PC-3 (cell line): ENCODE measurements around the gene SLC31A2. TPM values are rescaled to one million over a fixed set of nuclear protein-coding genes. Genes with fewer than 3 reads are reported as not detected.

Experiments
- ATAC-seq: fragments of 200-7000 bp; cut with Tn5 transposase; 2 replicates; pipeline ENCODE4 v1.9.1; 2020; ENCODE audit warnings: mild to moderate bottlenecking, moderate library complexity
- BruUV-seq: library from RNA; stranded (reverse); fragments of 400-500 nt; replicated peaks from 2 replicates; lab custom pipeline; 2021; lab: Mats Ljungman, UMichigan
- CTCF ChIA-PET: fragments of 300-600 bp; sonication (Branson Sonifier 250); formaldehyde crosslinking; loops from one replicate; lab custom pipeline; 2022; ENCODE audit warnings: antibody characterized with exemption; lab: Charles Lee
- POLR2A ChIA-PET: fragments of 300-600 bp; sonication (Branson Sonifier 250); formaldehyde crosslinking; loops from one replicate; lab custom pipeline; 2022; ENCODE audit warnings: antibody characterized with exemption; ENCODE audit not compliant: unreplicated experiment; lab: Charles Lee
- DNase-seq: peaks from one replicate; pipeline ENCODE4 v3.0.0-alpha.2; 2015
- H2AFZ ChIP-seq: fragments of 300-600 bp; sonication (generic); 2 replicates; pipeline ENCODE4 v1.6.0; 2016; ENCODE audit warnings: antibody characterized with exemption, low read length
- H3F3A ChIP-seq: fragments of 300-600 bp; sonication (generic); one replicate; pipeline ENCODE4 v1.6.0; 2017; ENCODE audit warnings: antibody characterized with exemption, low read length, control low read depth, mild to moderate bottlenecking; ENCODE audit not compliant: unreplicated experiment
- H3K27ac ChIP-seq: fragments of 300-600 bp; sonication (generic); 2 replicates; pipeline ENCODE4 v1.5.1; 2016; ENCODE audit warnings: mild to moderate bottlenecking, low read length
- H3K27me3 ChIP-seq: fragments of 300-600 bp; sonication (generic); 2 replicates; pipeline ENCODE4 v1.6.1; 2016; ENCODE audit warnings: low read length, mixed read lengths
- H3K36me3 ChIP-seq: fragments of 300-600 bp; sonication (generic); 2 replicates; pipeline ENCODE4 v1.6.1; 2016; ENCODE audit warnings: low read depth, mixed run types, low read length, mixed read lengths
- H3K4me1 ChIP-seq: fragments of 300-600 bp; sonication (generic); 2 replicates; pipeline ENCODE4 v1.5.1; 2016; ENCODE audit warnings: low read length; ENCODE audit not compliant: insufficient read depth
- H3K4me2 ChIP-seq: fragments of 300-600 bp; sonication (generic); 2 replicates; pipeline ENCODE4 v1.6.0; 2016; ENCODE audit warnings: low read length
- H3K4me3 ChIP-seq: fragments of 300-600 bp; sonication (generic); 2 replicates; pipeline ENCODE4 v1.5.1; 2016; ENCODE audit warnings: mild to moderate bottlenecking, low read length, mixed read lengths
- H3K79me2 ChIP-seq: fragments of 300-600 bp; sonication (generic); 2 replicates; pipeline ENCODE4 v1.6.1; 2017; ENCODE audit warnings: low read length, mixed read lengths
- H3K9ac ChIP-seq: fragments of 300-600 bp; sonication (generic); 2 replicates; pipeline ENCODE4 v1.6.0; 2016; ENCODE audit warnings: mild to moderate bottlenecking, low read length
- H3K9me2 ChIP-seq: fragments of 300-600 bp; sonication (generic); replicated peaks from 2 replicates; pipeline ENCODE4 v1.6.1; 2016; ENCODE audit warnings: mixed run types, low read length, mixed read lengths
- H3K9me3 ChIP-seq: fragments of 300-600 bp; sonication (generic); 2 replicates; pipeline ENCODE4 v1.6.1; 2016; ENCODE audit warnings: low read length, mixed read lengths
- H4K20me1 ChIP-seq: fragments of 300-600 bp; sonication (generic); 2 replicates; pipeline ENCODE4 v1.6.1; 2016; ENCODE audit warnings: low read length, mixed read lengths
- CTCF ChIP-seq: fragments of 300-600 bp; sonication (generic); conservative IDR thresholded peaks from 2 replicates; pipeline ENCODE4 v1.5.1; 2017; ENCODE audit warnings: antibody characterized with exemption, low read depth, mild to moderate bottlenecking, low read length
- EZH2 ChIP-seq: fragments of 300-600 bp; sonication (generic); IDR thresholded peaks from one replicate; pipeline ENCODE4 v1.6.1; 2017; ENCODE audit warnings: antibody characterized with exemption, mild to moderate bottlenecking, low read length; ENCODE audit not compliant: unreplicated experiment
- EZH2phosphoT487 ChIP-seq: fragments of 300-600 bp; sonication (generic); IDR thresholded peaks from 2 replicates; pipeline ENCODE4 v1.6.1; 2018; ENCODE audit warnings: mild to moderate bottlenecking, antibody characterized with exemption, low read length, borderline replicate concordance
- intact Hi-C: fragments of 100-400 bp; cut with micrococcal nuclease; formaldehyde crosslinking; loops from 2 replicates; pipeline ENCODE4 v1.9.0; 2023
- total RNA-seq: library from RNA; depleted of rRNA; stranded (reverse); fragments of >200 nt; gene quantifications from 2 replicates; pipeline ENCODE4 v1.2.3, GENCODE V29; 2014

The SLC31A2 gene
- total RNA-seq, 1 experiment from 2014 or later: 3.6 TPM

GRCh38 chr9:113168809-113169208 lies 18.0 kb downstream of the SLC31A2 start:
- Histone ChIP-seq H3K27me3 (no peaks in the 10 kb centered on the region), H3K4me1 (no peaks in the 10 kb centered on the region), H3K9ac (no peak overlapping the region), H3K4me3 (no peak overlapping the region), H3K9me3 (no peaks in the 10 kb centered on the region), H2AFZ (no peak overlapping the region), H3K36me3 (peaks cover 25% of the 10 kb centered on the region), H4K20me1 (no peaks in the 10 kb centered on the region), H3F3A (no peaks in the 10 kb centered on the region), H3K79me2 (no peaks in the 10 kb centered on the region), H3K9me2 (no peaks in the 10 kb centered on the region), H3K4me2 (no peak overlapping the region), H3K27ac (no peak overlapping the region)
- ATAC-seq (no peak), DNase-seq (no peak)
- no TSS peak for BruUV-seq
- CTCF ChIA-PET: no interaction called here
- POLR2A ChIA-PET: no interaction called here
- intact Hi-C loops: no loop called here
- no peak for TF ChIP-seq EZH2phosphoT487
- TF ChIP-seq EZH2: no peak
- TF ChIP-seq CTCF: no peak

- H3K9ac ChIP-seq: no peak overlapping the region
- CTCF ChIA-PET: no interaction called here
- H3K9me3 ChIP-seq: no peaks in the 10 kb centered on the region
- no TSS peak for BruUV-seq
- peaks cover 38% of the 10 kb centered on the region for H3K36me3 ChIP-seq
- no peaks in the 10 kb centered on the region for H4K20me1 ChIP-seq
- no peaks in the 10 kb centered on the region for H3F3A ChIP-seq
- no peak for ATAC-seq
- H3K27ac ChIP-seq: no peak overlapping the region
- H3K79me2 ChIP-seq: no peaks in the 10 kb centered on the region
- H3K4me1 ChIP-seq: no peaks in the 10 kb centered on the region
- intact Hi-C loops: no loop called here
- no peak overlapping the region for H3K4me3 ChIP-seq
- H2AFZ ChIP-seq: no peak overlapping the region
- no peaks in the 10 kb centered on the region for H3K9me2 ChIP-seq
- no peak overlapping the region for H3K4me2 ChIP-seq
- POLR2A ChIA-PET: no interaction called here
- no peak for DNase-seq
- no peak for TF ChIP-seq CTCF
- TF ChIP-seq EZH2: no peak
- no peak for TF ChIP-seq EZH2phosphoT487
- H3K27me3 ChIP-seq: no peaks in the 10 kb centered on the region
Observed at GRCh38 chr9:113173341-113173740, 22.5 kb downstream of the SLC31A2 start.

GRCh38 chr9:113176803-113177202 lies 26.0 kb downstream of the SLC31A2 start:
- H3K4me2 ChIP-seq: no peak overlapping the region
- no peaks in the 10 kb centered on the region for H3F3A ChIP-seq
- peaks cover 26% of the 10 kb centered on the region; the same call in 1 of the 2 replicates for H3K36me3 ChIP-seq
- no peaks in the 10 kb centered on the region for H3K79me2 ChIP-seq
- intact Hi-C loops: no loop called here
- BruUV-seq: no TSS peak
- H3K27ac ChIP-seq: no peak overlapping the region
- H4K20me1 ChIP-seq: no peaks in the 10 kb centered on the region
- H3K4me1 ChIP-seq: no peaks in the 10 kb centered on the region
- no peaks in the 10 kb centered on the region for H3K27me3 ChIP-seq
- H3K9me3 ChIP-seq: no peaks in the 10 kb centered on the region
- no peak overlapping the region for H3K4me3 ChIP-seq
- ATAC-seq: no peak
- H3K9me2 ChIP-seq: no peaks in the 10 kb centered on the region
- no peak overlapping the region for H2AFZ ChIP-seq
- no peak overlapping the region for H3K9ac ChIP-seq
- POLR2A ChIA-PET: no interaction called here
- TF ChIP-seq CTCF (no peak), EZH2 (no peak), EZH2phosphoT487 (no peak)
- CTCF ChIA-PET: no interaction called here
- DNase-seq: no peak
